GM18909 (cell line): ENCODE data around the gene CTRB1.
"Not testable (repeated sequence)": the region's sequence is repeated elsewhere in the genome, so short reads cannot be mapped to it uniquely, and the experiment has no call there.

ENCODE experiments used
- ATAC-seq: cut with Tn5 transposase; IDR thresholded peaks from one replicate; pipeline ENCODE4 v1.9.1; 2021; ENCODE audit warnings: mild to moderate bottlenecking; ENCODE audit not compliant: unreplicated experiment, poor library complexity

CTRB1 gene

DNA sequence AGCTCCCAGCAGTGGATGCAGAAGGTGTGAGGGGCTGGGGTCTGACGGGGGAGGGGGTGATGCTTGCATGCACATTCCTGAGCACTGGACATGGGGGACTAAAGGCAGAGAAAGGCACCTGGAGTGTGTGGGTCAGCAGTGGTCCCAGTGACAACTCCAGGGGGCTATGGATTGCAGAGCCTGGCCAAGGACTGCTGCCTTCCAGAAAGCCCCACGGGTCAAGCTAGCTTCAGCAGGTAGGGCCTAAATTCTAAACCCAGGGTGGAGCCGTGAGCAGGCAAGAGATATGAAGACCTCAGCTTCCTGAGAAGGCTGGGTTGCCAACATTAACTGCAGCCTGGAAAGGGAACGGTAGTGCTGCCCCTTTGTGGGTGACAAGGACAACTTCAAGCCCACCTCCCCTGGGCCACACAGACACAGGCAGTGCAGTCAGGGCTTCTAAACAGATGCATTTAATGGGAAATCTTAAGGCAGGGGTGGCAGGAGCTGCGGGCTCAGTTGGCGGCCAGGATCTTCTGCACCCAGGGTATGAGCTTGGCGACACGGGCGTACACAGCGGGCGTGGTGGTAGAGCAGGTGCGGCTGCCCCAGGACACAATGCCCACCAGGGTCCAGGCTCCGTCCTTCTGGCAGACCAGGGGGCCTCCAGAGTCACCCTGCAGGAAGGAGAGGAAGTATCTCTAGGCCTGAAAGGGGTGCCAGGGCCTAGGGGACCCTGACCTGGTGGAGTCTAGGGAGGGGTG is 14.9 kb upstream of the CTRB1 start:
- ATAC-seq = no peak

DNA sequence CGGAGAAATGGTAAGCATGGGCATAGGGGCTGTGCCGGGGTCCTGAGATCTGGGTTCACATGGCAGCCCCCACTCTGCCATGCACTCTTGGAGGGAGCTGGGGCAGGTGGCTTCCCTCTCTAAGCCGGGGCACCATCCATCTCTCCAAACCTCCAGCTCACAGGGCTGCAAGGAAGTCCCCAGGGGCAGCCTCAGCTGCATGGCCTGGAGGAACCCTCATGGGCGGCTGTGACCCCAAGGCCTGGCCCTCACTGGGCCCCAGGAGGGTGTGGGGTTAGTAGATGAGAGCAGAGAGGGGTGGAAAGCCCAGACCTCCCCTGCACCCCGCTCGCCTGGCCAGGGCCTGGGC is 14.4 kb upstream of the CTRB1 start:
- no peak for ATAC-seq

- ATAC-seq = not testable (repeated sequence)
These were observed 13.9 kb upstream of the CTRB1 start for GRCh38 chr16:75204905-75205304.

GRCh38 chr16:75205438-75205837 is 13.3 kb upstream of the CTRB1 start:
- not testable (repeated sequence) for ATAC-seq

DNA sequence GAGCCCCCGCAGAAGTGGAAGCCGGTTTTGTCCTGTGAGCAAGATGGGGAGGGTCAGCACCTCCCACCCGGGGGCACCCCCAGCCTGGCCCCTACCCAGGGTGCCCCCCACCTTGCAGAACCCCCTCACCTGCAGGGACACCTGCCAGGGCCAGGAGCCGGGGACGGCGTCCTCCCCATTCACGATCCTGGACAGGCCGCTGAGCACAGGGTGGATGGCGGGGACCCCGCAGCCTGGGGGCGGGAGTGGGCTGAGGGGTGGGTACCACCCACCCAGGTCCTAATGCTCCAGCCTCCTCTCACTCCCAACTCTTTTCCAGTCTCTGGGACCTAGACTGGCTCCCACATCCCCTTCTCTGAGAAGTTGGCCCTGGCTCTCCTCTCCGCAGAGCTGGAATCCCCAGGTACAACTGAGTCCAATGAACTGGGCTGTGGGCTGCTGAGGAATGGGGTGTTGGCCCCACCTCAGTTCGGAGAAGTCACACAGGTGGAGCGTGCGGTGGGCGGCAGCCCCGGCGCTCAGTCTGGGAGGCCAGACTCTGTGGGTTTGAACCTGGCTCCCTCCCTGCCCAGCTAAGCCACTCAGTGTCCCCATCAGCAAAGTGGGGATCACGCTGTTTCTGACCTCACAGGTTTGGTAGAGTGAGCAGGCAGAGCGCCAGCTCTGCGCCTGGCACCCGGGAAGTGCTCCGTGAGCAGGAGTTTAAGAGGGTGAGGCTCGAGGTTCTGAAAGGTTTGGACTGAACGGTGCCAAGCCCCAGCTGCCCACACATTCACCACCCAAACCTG is 12.6 kb upstream of the CTRB1 start:
- ATAC-seq = not testable (repeated sequence)

GRCh38 chr16:75206749-75207451 is 11.9 kb upstream of the CTRB1 start, which contains the start of gene CTRB2:
Gene CTRB2, minus strand, starts transcription at chr16:75207161. Its CDS starts 20 bp downstream, at chr16:75207141.
- ATAC-seq = no peak

GRCh38 chr16:75207831-75208230 is 11.0 kb upstream of the CTRB1 start:
- no peak for ATAC-seq

- no peak for ATAC-seq
These were observed 10.5 kb upstream of the CTRB1 start for GRCh38 chr16:75208242-75208825.

GRCh38 chr16:75208861-75209505 is 9.8 kb upstream of the CTRB1 start:
- no peak for ATAC-seq

GRCh38 chr16:75209514-75209913 is 9.3 kb upstream of the CTRB1 start:
- not testable (repeated sequence) for ATAC-seq

GRCh38 chr16:75209944-75210343 is 8.8 kb upstream of the CTRB1 start:
- ATAC-seq = no peak

DNA sequence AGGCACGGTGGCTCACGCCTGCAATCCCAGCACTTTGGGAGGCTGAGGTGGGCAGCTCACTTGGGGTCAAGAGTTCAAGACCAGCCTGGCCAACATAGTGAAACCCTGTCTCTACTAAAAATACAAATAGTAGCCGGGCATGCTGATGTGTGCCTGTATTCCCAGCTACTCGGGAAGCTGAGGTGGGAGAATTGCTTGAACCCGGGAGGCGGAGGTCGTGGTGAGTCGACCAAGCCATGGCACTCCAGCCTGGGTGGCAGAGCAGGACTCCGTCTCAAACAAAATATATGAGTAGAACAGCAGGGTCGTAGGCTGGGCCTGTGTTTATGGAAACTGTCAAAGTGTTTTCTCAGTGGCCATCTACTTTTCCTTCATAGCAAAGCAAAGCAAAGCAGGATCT is 7.5 kb upstream of the CTRB1 start:
- ATAC-seq = not testable (repeated sequence)

DNA sequence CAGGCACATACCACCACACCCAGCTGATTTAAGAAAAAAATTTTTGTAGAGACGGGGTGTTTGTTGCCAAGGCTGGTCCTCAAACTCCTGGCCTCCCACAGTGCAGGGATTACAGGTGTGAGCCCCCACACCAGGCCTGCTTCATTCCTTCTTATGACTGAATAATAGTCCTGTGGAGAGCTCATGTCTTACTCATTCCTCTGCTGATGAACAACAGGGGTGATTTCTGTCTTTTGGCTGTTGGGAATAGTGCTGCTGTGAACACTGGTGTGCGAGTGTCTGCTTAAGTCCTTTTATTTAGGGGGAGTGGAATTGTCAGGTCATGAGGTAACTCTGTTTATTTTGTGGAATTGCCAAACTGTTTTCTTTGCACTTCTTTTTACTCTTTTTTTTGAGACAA is 2.7 kb upstream of the CTRB1 start:
- no peak for ATAC-seq

DNA sequence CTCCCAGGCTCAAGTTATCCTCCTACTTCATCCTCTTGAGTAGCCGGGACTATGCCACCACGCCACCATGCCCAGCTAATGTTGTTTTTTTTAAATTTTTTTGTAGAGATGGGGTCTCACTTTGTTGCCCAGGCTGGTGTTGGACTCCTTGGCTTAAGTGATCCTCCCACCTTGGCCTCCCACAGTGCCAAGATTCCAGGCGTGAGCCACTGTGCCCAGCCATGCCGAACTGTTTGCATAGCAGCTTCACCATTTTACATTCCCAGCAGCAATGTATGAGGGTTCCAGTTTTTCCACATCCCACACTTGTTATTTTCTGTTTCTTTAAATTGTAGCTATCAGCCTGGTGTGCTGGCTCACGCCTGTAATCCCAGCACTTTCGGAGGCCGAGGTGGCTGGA is 2.2 kb upstream of the CTRB1 start:
- no peak for ATAC-seq

- no peak for ATAC-seq
These were observed 1.4 kb upstream of the CTRB1 start for GRCh38 chr16:75217389-75217851.

GRCh38 chr16:75219088-75219487 is 300 bp downstream of the CTRB1 start:
- ATAC-seq = no peak

DNA sequence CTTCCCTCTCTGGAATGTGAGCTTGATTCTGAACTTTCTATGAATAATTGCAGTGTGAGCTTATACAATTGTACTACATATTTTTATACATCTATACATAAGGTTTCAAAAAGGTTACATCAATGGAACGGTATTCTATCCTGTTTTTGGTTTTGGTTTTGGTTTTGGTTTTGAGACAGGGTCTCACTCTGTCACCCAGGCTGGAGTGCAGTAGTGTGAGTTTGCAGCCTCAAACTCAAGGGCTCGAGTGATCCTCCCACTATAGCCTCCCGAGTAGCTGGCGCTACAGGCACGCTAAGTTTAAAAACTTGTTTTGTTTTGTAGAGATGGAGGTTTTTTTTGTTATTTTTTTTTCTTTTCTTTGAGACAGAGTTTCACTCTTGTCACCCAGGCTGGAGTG is 1.1 kb downstream of the CTRB1 start:
- no peak for ATAC-seq

GRCh38 chr16:75222271-75222783 is 3.5 kb downstream of the CTRB1 start:
- no peak for ATAC-seq

DNA sequence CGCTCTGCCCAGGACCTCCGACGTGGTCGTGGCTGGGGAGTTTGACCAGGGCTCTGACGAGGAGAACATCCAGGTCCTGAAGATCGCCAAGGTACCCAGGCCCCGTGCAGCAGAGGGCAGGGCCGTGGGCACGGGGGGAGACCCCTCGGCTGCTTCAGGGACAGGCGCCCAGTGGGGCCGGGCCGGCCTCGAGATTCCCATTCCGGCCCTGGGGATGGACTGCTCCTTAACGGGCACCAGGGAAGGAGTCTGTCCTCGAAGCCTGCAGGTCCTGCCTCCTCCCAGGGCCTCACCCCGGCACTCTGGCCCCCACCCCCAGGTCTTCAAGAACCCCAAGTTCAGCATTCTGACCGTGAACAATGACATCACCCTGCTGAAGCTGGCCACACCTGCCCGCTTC is 4.3 kb downstream of the CTRB1 start:
- not testable (repeated sequence) for ATAC-seq
